Tibial nerve (tissue), 4 donors: ENCODE measurements around the gene SPDYE2B. TPM values are rescaled to one million over a fixed set of nuclear protein-coding genes. Genes with fewer than 3 reads are reported as not detected.
"Not testable (repeated sequence)": the region's sequence is repeated elsewhere in the genome, so short reads cannot be mapped to it uniquely, and the experiment has no call there.

Experiments
- DNase-seq, 2 donors: peaks; one replicate each; pipeline ENCODE4 v3.0.0-alpha.2; 2019; ENCODE audit warnings: low spot score in 2 of 2
- H3K27ac ChIP-seq, 4 donors: fragments of 200-600 bp; sonication (generic) in 3 of 4; one replicate each; pipeline ENCODE4 v1.5.1; 2017 to 2019; ENCODE audit warnings: mild to moderate bottlenecking in 1 of 4
- H3K27me3 ChIP-seq, 2 donors: fragments of 200-600 bp; sonication (generic) in 1 of 2; one replicate each; pipeline versions ENCODE4 v1.5.1 to v1.6.0; 2017 to 2019
- H3K36me3 ChIP-seq, 3 donors: fragments of 200-600 bp; sonication (generic); one replicate each; pipeline ENCODE4 v1.5.1; 2018 to 2019
- H3K4me1 ChIP-seq, 4 donors: fragments of 200-600 bp; sonication (generic) in 3 of 4; one replicate each; pipeline ENCODE4 v1.5.1; 2017 to 2019
- H3K4me3 ChIP-seq, 4 donors: fragments of 200-600 bp; sonication (generic) in 3 of 4; one replicate each; pipeline ENCODE4 v1.5.1; 2017 to 2019; ENCODE audit warnings: mild to moderate bottlenecking in 1 of 4, moderate library complexity in 1 of 4
- H3K9me3 ChIP-seq, 4 donors: fragments of 200-600 bp; sonication (generic) in 3 of 4; one replicate each; pipeline ENCODE4 v1.5.1; 2017 to 2019
- WGBS, 2 donors: methylation state at CpG; one replicate each; pipeline ENCODE4 v1.1.5; 2018; 5-methylcytosine and 5-hydroxymethylcytosine counted together
- small RNA-seq: library from RNA; depleted of rRNA; stranded (forward); fragments of <200 nt; gene quantifications from one replicate; pipeline ENCODE3, GENCODE V24; 2016
- total RNA-seq, 4 donors: library from RNA; depleted of rRNA; stranded (reverse); fragments of >200 nt; gene quantifications; one replicate each; pipeline ENCODE4 v1.1.0, GENCODE V29; 2016

SPDYE2B gene
- total RNA-seq, 4 donors from 2014 or later = not detected

- WGBS, 2 donors = 50 to 53% methylated on average over 5 of the region's 5 CpGs
- not testable (repeated sequence) for H3K9me3 ChIP-seq, H3K36me3 ChIP-seq
Measured at GRCh38 chr7:102697642-102698512, 47.8 kb downstream of the SPDYE2B start.

GRCh38 chr7:102698962-102699750 is 49.0 kb downstream of the SPDYE2B start:
- H3K4me3 ChIP-seq, H3K9me3 ChIP-seq, H3K27ac ChIP-seq, H3K27me3 ChIP-seq, DNase-seq, H3K36me3 ChIP-seq, H3K4me1 ChIP-seq: not testable (repeated sequence)
- 77 to 81% methylated on average over 9 of the region's 9 CpGs for WGBS, 2 donors

More at GRCh38 chr7:102697642-102698512, 47.8 kb downstream of the SPDYE2B start:
- H3K4me1 ChIP-seq, H3K27ac ChIP-seq, DNase-seq, H3K4me3 ChIP-seq, H3K27me3 ChIP-seq: not testable (repeated sequence)

Small RNAs within 50 kb of the gene (small RNA-seq; reads per million reads assigned to genes)
- gene AC105052.3 = not detected
- not detected for gene UPK3BL1

Other genes starting within 250 kb of the SPDYE2B start
- gene ORAI2, start 216.7 kb upstream of the SPDYE2B start, total RNA-seq = 10 to 100 TPM in 1 of 4 donors, 1 to 10 TPM in 3; 4.4 to 18.6 (median 7.7) TPM
- 10 to 100 TPM; 17.4 to 21.0 (median 19.1) TPM for gene ALKBH4, start 185.5 kb upstream of the SPDYE2B start, total RNA-seq
- 10 to 100 TPM; 14.6 to 41.4 (median 28.2) TPM for gene LRWD1, start 185.3 kb upstream of the SPDYE2B start, total RNA-seq
- 10 to 100 TPM in 3 of 4 donors, 1 to 10 TPM in 1; 9.6 to 24.0 (median 18.9) TPM for gene POLR2J, start 171.4 kb upstream of the SPDYE2B start, total RNA-seq
- 10 to 100 TPM; 10.5 to 56.1 (median 32.3) TPM for gene RASA4B, start 132.5 kb upstream of the SPDYE2B start, total RNA-seq
- 10 to 100 TPM in 1 of 4 donors, 1 to 10 TPM in 3; 1.5 to 10.0 (median 6.7) TPM for gene UPK3BL2, start 106.6 kb upstream of the SPDYE2B start, total RNA-seq
- under 1 TPM in 1 of 4 donors, not detected in 3; 0.42 TPM for gene SPDYE2, start 99.1 kb upstream of the SPDYE2B start, total RNA-seq
- gene POLR2J3, start 77.7 kb upstream of the SPDYE2B start, total RNA-seq = 10 to 100 TPM in 3 of 4 donors, 1 to 10 TPM in 1; 9.6 to 27.8 (median 15.4) TPM
- gene RASA4, start 33.6 kb upstream of the SPDYE2B start, total RNA-seq = 10 to 100 TPM; 45.9 to 78.6 (median 56.7) TPM
- gene UPK3BL1, start 7.5 kb upstream of the SPDYE2B start, total RNA-seq = 10 to 100 TPM; 30.6 to 56.1 (median 40.6) TPM
- gene POLR2J2, start 21.3 kb downstream of the SPDYE2B start, total RNA-seq = 1 to 10 TPM in 3 of 4 donors, under 1 TPM in 1; 0.22 to 7.3 (median 2.8) TPM
- 10 to 100 TPM; 18.0 to 39.3 (median 36.4) TPM for gene FAM185A, start 98.7 kb downstream of the SPDYE2B start, total RNA-seq